Activated T-cell treated with anti-CD3 and anti-CD28 coated beads for 48 hours (primary cell): Measurements from ENCODE around the gene IFI44.

ENCODE experiments used
- DNase-seq: peaks from one replicate; pipeline ENCODE4 v3.0.0-alpha.2; 2020; ENCODE audit warnings: low read depth

IFI44 gene

DNA sequence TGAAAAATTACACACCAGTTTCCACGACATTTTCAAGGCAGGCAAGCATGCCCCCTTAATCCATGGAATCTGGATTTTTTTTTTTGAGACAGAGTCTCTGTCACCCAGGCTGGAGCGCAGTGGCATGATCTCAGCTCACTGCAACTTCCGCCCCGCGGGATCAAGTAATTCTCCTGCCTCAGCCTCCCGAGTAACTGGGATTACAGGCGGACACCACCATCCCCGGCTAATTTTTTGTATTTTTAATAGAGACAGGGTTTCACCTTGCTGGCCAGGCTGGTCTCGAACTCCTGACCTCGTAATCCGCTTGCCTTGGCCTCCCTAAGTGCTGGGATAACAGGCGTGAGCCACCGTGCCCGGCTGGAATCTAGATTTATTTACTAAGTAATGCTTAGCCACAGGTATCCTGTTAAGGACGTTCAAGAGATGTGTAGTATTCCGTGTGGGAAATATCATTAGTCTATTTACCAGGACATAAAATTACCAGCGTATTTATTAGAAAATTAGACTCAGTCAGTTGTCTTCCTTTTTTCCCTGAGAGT is 2.5 kb downstream of the IFI44 start:
- no peak for DNase-seq

- no peak for DNase-seq
These were observed 9.3 kb downstream of the IFI44 start for GRCh38 chr1:78658901-78659300.

DNA sequence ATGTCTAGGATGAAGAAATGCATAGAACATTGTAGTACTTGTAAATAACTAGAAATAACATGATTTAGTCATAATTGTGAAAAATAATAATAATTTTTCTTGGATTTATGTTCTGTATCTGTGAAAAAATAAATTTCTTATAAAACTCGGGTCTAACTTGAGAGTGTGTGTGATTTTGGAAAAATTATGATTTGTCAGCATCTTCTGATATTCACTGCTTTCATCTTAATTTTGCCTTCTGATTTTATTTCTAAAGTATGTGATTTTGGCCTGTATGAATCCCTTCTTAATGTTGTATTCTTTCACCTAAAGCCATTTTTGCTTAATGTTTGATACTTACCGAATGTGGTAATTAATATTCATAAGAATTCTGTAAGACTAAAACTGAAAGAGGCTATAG is 14.3 kb downstream of the IFI44 start:
- DNase-seq, result no peak

- no peak for DNase-seq
These were observed 15.1 kb downstream of the IFI44 start for GRCh38 chr1:78664763-78665162.

- DNase-seq, result no peak
These were observed 16.2 kb downstream of the IFI44 start for GRCh38 chr1:78665809-78666208.

GRCh38 chr1:78667939-78668338 is 18.3 kb downstream of the IFI44 start:
- no peak for DNase-seq

DNA sequence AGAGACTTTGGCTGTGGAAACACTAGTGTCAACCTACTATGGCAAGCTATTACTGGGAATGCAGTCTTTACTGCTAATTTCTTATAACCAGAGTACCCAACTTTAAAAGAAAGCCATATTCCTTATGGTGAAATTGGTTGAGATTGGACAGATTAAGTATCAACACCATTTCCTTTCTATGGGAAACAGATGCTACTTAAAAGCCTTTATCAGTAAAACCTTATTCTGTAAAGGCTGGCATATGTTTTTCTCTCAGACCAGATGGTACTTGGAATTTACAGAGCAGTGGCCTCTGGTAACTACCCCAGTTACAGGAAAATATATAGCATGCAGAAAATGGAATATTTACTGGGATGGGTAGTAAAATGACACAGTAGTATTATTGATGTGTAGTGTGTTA is 18.8 kb downstream of the IFI44 start:
- no peak for DNase-seq

GRCh38 chr1:78672428-78672827 is 22.8 kb downstream of the IFI44 start:
- no peak for DNase-seq

DNA sequence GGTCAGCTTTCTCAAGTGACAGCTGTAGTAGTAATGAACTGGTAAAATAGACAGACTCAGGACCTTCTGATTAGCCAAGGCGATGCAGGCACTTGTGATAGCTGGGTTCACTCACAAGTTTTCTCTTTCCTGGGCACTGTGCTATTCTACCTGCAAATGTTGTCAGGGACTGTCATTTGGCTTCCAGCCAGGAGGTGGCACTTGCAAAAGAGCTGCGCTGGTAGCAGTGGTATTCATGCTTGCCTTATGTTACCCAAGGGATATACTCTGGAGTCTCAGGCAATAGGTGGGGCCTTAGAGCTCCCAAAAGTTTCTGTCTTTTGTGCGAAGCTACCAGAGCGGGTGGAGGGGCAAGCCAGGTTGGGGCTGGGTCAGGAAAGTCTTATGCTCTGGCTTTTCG is 23.5 kb downstream of the IFI44 start:
- DNase-seq, result no peak

DNA sequence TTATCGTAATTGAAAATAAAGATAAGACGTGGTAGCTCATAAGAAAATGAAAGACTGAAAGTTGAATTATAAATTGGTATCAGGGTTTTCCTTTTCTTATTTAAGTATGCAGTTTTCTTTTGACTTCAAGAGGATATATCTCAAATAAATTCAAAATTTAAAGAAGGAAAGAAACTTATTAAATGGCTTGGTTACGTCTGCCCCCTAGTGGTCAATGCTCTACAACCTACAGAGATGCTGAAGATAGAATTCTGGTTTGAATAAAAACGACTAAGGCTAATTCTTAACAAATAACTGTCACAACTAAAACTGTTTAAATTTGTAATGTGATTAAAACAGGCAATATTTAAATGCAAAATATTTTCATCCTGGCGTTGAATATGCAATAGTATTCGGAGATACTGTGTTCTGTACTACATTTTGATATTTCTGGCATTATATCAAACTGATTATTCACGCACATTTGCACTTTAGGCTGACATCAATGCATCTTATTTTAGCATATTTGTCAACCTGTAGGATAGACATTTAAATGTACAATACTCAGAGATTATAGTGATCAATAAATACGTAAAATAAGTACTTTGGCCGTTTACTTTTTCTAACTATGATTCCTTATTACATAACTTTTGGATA is 26.8 kb downstream of the IFI44 start:
- DNase-seq, result no peak

- DNase-seq, result no peak
These were observed 27.4 kb downstream of the IFI44 start for GRCh38 chr1:78676993-78677392.

- DNase-seq, result no peak
These were observed 28.2 kb downstream of the IFI44 start for GRCh38 chr1:78677788-78678187.

GRCh38 chr1:78678324-78678723 is 28.7 kb downstream of the IFI44 start:
- DNase-seq, result no peak

GRCh38 chr1:78681265-78681664 is 31.6 kb downstream of the IFI44 start:
- DNase-seq, result no peak

DNA sequence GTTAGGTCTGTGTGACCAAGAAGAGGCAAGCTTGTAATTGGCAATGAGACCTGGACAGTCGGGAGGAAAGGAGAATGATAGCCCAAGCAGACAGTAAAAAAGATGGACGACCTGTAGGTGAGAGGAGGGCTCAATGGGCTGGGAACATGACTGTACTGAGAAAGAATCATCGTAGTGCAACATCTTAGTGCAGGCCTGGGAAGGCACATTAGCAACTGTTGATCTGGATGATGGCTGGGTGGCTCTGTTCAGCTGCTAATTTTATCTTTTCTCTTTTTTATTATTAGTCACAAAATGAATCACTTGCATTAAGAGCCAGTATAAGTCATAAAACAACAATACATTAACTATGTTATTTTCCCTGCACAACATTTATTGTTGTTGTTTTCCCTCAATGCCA is 32.9 kb downstream of the IFI44 start:
- DNase-seq, result no peak

DNA sequence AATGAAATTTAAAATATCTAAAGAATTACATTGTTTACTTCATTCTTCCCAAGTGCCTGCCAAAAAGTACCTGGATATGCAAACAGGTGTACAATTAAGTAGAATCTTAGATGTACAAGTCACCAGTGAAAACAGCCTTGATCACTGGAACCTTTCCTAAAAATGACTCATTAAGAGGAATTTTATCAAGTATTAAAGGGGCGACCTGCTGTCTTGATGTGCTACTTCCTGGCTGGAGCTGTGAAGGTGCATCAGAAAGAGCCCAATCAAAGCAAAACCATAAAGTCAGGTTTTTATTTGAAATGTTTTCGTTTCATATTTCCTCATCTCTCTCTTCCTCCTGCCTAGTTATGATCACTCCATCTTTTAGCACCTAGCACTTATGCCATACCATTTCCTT is 33.4 kb downstream of the IFI44 start:
- no peak for DNase-seq

DNA sequence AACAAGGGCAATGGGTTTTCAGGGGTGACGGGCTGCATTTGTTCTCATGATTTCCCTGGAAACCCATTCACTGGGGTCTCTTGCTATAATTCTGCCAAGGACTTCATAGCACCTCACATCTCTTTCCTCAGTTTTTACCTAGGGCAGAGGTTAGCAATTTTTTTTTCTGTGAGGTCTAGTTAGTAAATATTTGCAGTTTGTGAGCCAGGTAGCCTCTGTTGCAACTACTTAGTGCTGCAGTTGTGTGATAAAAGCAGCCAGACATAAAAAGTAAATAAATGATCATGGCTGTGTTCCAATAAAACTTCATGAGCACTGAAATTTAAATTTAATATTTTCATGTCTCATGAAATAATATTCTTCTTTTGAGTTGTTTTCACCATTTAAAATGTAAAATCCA is 37.7 kb downstream of the IFI44 start:
- no peak for DNase-seq

GRCh38 chr1:78687914-78688313 is 38.3 kb downstream of the IFI44 start:
- no peak for DNase-seq

DNA sequence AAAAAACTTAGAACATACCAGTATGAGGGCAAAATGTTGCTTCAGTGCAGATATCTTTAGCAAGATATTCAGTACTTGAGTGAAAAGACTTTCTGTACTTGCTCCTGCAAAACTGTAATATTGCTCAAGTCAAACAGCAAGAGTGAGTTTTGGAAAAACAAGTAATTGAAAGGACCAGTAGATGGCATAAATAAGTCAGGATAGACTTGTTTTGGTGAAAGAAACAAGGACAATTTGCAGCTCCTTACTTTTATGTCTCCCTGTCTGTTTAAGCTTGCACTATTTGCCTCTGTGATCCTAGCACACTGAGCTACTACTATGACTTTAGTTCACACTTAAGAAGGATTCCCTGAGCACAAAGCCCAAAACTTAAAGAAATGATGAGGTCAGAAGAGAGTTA is 39.1 kb downstream of the IFI44 start:
- DNase-seq, result no peak

DNA sequence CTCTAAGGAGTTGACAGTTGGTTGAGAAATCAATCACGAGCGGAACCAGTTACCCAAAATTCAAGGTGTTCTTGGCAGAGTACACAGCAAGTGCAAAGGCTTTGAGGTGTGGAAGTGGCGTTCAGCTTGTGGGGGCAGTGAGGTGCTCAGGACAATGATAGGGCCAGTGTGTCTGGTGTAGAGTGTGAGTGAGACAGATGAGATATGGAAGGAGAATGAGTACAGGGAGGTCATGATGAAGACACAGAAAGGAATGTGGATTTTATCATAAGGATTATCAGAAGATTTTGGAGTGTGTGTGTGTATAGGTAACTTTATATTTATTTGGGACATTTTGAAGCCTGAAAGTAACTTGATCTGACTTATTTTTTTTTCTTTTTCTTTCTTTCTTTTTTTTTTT is 40.9 kb downstream of the IFI44 start:
- no peak for DNase-seq

DNA sequence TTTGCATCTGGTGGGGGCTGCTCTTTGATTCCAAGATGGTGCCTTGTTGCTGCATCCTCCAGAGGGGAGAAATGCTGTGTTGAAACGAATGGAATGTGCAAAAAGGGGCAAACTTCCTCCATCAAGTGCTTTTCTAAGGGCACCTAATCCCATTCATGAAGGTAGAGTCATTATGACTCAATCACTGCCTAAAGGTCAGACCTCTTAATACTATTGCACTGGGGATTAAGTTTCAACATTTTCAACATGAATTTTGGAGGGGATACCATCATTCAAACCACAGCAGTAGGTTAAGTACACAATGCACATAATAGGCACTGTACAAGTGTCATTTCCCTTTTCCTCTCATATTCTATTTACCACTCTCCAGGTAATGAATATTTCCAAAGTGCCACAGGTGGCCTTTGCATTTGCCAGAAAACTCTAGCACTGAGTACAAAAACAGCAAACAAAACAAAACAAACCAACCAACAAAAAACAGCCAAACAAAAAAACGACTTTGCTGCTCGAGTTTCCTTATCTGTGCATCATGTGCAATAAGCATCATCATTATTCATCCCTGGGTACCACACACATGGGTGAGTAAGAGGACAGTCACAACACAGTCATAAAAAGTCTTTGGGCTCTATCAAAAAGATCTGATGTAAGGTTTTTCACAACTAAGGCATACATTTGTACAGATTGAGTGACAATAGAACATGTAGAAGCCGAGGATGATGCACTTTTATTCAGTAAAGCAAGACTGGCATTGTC is 42.5 kb downstream of the IFI44 start:
- no peak for DNase-seq

- no peak for DNase-seq
These were observed 50.2 kb downstream of the IFI44 start for GRCh38 chr1:78699813-78700212.

DNA sequence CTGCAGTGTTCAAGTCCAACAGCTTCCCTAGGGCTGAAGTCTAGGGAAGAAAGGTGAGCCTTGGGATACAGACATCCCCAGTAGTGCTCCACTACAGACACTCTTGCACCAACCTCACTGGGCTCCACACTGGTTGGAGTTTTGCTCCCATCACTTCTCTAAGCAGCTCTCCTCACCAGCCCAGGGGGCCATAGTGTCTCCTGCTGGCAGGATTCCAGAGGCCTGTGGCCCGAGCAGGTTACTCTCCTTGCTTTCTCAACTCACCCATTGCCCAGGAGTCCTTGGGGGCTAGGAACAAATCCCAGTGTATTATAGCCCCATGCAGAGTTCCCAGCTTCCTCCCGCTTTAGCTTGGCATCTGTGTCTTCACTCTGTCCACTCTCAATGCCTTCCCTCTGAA is 52.8 kb downstream of the IFI44 start:
- no peak for DNase-seq

- no peak for DNase-seq
These were observed 54.2 kb downstream of the IFI44 start for GRCh38 chr1:78703806-78704205.
